Nephron progenitor cell (in vitro differentiated cells): ENCODE results near the gene TLE3.

Source experiments
- DNase-seq: peaks from one replicate; pipeline ENCODE4 v3.0.0; 2021
- H3K27ac Mint-ChIP-seq: 2 replicates; pipeline ENCODE4 v1.8.0; 2021; ENCODE audit warnings: mild to moderate bottlenecking, moderate library complexity, mixed read lengths
- H3K27me3 Mint-ChIP-seq: 2 replicates; pipeline ENCODE4 v1.8.0; 2021; ENCODE audit warnings: mild to moderate bottlenecking, low read depth, mixed read lengths; ENCODE audit not compliant: poor library complexity
- H3K36me3 Mint-ChIP-seq: 2 replicates; pipeline ENCODE4 v1.8.0; 2021; ENCODE audit warnings: low read depth, mixed read lengths
- H3K4me1 Mint-ChIP-seq: 2 replicates; pipeline ENCODE4 v1.8.0; 2021; ENCODE audit warnings: mixed read lengths
- H3K4me3 Mint-ChIP-seq: 2 replicates; pipeline ENCODE4 v1.8.0; 2021; ENCODE audit warnings: mild to moderate bottlenecking, moderate library complexity, mixed read lengths
- H3K9me3 Mint-ChIP-seq: 2 replicates; pipeline ENCODE4 v1.8.0; 2021; ENCODE audit warnings: mild to moderate bottlenecking, moderate library complexity, mixed read lengths
- CTCF ChIP-seq: fragments of 200-600 bp; sonication (generic); IDR thresholded peaks from 2 replicates; pipeline ENCODE4 v1.5.0; 2021; ENCODE audit warnings: antibody characterized with exemption

Gene TLE3

GRCh38 chr15:70096215-70097062 is 1.3 kb downstream of the TLE3 start:
- Mint-ChIP-seq H3K27ac (peak overlapping the region; percentile 93), H3K36me3 (peaks cover 13% of the 10 kb centered on the region), H3K27me3 (peaks cover 9% of the 10 kb centered on the region), H3K4me3 (peak overlapping the region; percentile 99), H3K4me1 (peaks cover 63% of the 10 kb centered on the region), H3K9me3 (no peaks in the 10 kb centered on the region)
- DNase-seq, result peak; percentile 73
- no peak for TF ChIP-seq CTCF

DNA sequence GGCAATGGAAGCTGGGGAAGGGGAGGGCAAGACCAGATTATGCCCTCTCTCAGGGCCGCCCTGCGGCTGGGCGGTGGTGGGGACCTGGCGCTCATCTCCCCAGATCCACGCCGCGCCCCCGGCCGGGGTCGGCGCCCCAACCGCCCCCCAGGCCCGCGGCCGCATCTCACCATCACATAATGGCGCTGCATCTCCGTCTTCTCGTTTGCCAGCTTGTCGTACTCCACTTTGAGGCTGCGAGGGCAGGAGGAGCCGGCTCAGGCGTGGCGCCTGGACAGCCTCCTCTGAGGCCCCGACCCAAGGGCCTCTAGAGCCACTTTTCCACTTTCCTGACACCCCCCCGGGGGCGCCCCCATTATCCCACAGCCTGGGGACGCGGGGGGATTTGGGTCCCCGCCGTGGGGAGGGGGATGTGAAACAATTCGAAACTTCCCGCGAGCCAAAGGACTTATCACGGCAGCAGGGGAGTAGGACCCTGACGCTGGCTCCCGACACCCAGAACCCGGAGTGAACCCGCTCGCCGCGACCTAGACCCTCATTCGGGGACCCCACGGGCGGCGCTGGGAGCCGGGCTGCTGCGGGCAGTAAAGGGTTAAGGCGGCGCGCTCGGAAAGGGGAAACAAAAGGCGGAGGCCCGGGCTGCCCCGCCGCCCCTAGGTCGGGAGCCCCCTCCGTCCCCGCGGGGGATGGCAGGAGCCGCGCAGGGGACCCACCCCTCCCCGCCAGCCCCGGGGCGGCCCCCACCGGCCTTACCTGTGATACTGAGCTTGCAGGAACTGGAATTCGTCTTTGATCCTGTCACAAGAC is 2.1 kb downstream of the TLE3 start:
- no peaks in the 10 kb centered on the region for H3K9me3 Mint-ChIP-seq
- peak; percentile 33 for TF ChIP-seq CTCF
- peaks cover 67% of the 10 kb centered on the region for H3K4me1 Mint-ChIP-seq
- H3K27ac Mint-ChIP-seq, result peak overlapping the region; percentile 94
- peak; percentile 41 for DNase-seq
- H3K27me3 Mint-ChIP-seq, result peaks cover 7% of the 10 kb centered on the region
- H3K4me3 Mint-ChIP-seq, result peak overlapping the region; percentile 99
- peaks cover 13% of the 10 kb centered on the region for H3K36me3 Mint-ChIP-seq

DNA sequence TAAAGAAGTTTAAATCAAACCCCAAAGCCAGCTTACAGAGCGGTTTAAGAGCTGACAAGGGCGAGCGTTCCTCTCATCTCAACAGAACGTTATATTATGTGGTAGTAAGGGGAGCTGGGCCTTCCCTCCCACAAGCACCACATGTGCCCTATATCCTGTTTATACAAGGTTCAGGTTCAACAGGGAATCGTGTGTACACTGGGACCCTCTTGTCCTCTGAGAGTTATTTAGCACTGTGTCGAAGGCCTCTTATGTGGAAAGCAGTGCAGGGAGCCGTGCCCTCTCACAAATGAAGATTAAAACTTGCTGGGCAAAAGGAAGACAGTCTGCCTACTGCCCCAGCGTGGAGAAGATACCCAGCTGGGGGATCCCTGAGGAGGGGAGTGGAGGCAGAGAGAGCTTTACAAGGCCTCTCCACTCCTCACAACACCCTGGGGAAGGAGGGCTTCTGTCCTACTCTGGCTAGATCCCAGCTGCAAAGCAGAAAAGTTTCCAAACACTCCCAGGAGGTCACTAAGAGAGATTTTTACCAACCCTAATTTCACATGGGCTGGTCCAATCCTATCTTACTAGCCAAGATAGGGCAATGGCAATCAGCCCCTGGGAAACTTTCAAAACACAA is 2.9 kb downstream of the TLE3 start:
- H3K9me3 Mint-ChIP-seq, result no peaks in the 10 kb centered on the region
- peak overlapping the region; percentile 94 for H3K27ac Mint-ChIP-seq
- peaks cover 21% of the 10 kb centered on the region for H3K36me3 Mint-ChIP-seq
- H3K4me1 Mint-ChIP-seq, result peaks cover 69% of the 10 kb centered on the region
- peaks cover 13% of the 10 kb centered on the region for H3K27me3 Mint-ChIP-seq
- DNase-seq, result no peak
- peak overlapping the region; percentile 99 for H3K4me3 Mint-ChIP-seq
- no peak for TF ChIP-seq CTCF

DNA sequence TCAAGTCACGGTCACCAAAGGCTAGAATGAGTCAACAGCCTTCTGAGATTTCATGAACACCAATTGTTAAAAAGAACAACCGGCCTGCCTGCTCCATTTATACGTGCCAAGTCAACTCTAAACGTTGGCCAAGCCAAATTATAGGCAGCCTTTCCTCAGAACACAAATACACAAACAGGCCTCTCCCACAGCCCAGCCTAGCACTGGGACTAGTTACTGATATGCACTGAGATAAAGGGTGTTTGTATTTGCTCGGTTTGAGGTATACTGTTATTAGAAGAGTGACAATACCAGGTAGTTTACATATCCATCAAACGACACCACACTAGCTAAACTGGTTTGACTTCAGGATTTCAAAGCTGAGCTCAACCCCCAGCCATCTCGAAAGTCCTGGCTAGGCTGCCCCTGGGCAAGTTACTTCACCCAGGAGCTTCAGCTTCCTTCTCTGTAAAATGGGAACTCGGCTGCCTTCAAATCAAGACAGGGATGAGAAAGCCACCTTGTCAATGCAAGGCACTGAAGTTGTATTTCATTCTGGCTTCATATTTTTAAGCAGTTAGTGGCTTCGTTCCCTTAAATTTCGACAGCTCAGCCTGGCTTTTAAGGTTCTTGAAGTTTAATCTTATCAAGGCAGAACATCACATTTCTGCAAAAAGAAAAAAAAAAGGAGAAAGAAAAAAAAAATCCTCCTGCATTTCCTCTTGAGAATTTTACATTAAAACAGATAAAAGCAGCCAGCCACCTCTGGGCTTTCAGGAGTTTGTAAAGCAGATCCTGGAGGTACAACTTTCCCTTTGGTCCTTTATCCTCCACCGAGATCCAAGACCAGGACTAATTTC is 4.0 kb downstream of the TLE3 start:
- Mint-ChIP-seq H3K4me1 (peaks cover 77% of the 10 kb centered on the region), H3K27ac (peak overlapping the region; percentile 73), H3K36me3 (peaks cover 22% of the 10 kb centered on the region), H3K4me3 (peak overlapping the region; percentile 99), H3K9me3 (no peaks in the 10 kb centered on the region), H3K27me3 (peaks cover 9% of the 10 kb centered on the region)
- no peak for DNase-seq
- no peak for TF ChIP-seq CTCF

DNA sequence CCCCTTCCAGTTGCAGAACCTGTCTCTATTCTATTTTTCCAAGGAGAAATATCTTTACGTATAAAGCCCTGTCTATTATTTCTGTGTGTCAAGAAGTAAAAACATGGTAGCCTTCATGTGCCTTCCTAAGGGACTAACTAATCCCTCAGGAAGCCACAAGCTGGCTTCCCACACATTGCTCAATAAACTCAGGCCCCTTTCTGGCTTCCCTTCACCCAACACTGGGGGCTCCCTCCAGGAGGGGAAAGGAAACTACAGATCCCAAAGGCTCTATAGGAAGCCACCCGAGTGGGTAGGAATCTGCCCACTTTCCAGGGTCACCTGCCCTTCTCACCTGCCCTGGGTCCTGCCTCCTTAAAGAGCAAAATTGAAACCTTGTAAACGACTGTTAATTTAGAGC is 4.6 kb downstream of the TLE3 start:
- no peak for DNase-seq
- Mint-ChIP-seq H3K4me3 (peak overlapping the region; percentile 37), H3K27ac (no peak overlapping the region)

More for the DNA sequence above, 4.6 kb downstream of the TLE3 start:
- H3K27me3 Mint-ChIP-seq, result peaks cover 9% of the 10 kb centered on the region
- peaks cover 78% of the 10 kb centered on the region for H3K4me1 Mint-ChIP-seq
- no peaks in the 10 kb centered on the region for H3K9me3 Mint-ChIP-seq
- peaks cover 22% of the 10 kb centered on the region for H3K36me3 Mint-ChIP-seq
- no peak for TF ChIP-seq CTCF
